Neutrophil (primary cell): ENCODE data around the gene MANEA.

ENCODE experiments used
- H3K27ac ChIP-seq: fragments of 200-600 bp; sonication (generic); 2 replicates; pipeline ENCODE4 v1.5.1; 2016; ENCODE audit warnings: mild to moderate bottlenecking, moderate library complexity
- H3K27me3 ChIP-seq: fragments of 200-600 bp; sonication (generic); 2 replicates; pipeline ENCODE4 v1.6.0; 2016; ENCODE audit warnings: mild to moderate bottlenecking
- H3K36me3 ChIP-seq: fragments of 200-600 bp; sonication (generic); 2 replicates; pipeline ENCODE4 v1.5.1; 2017
- H3K4me1 ChIP-seq, 2 experiments: fragments of 200-600 bp in 1 of 2; sonication (generic) in 1 of 2; 1 replicate in 1 of 2; 2 replicates in 1 of 2; pipeline versions ENCODE4 v1.5.1 to v1.6.1; 2013 to 2016; ENCODE audit warnings: low read depth in 1 of 2, low read length in 1 of 2, mild to moderate bottlenecking in 1 of 2, moderate library complexity in 1 of 2; ENCODE audit not compliant: control insufficient read depth in 1 of 2, insufficient read depth in 1 of 2
- H3K4me3 ChIP-seq, 2 experiments: fragments of 200-600 bp in 1 of 2; sonication (generic) in 1 of 2; 1 replicate in 1 of 2; 2 replicates in 1 of 2; pipeline ENCODE4 v1.5.1; 2013 to 2016; ENCODE audit warnings: low read depth in 1 of 2, low read length in 1 of 2, mild to moderate bottlenecking in 1 of 2, moderate library complexity in 1 of 2
- H3K9me3 ChIP-seq: fragments of 200-600 bp; sonication (generic); 2 replicates; pipeline ENCODE4 v1.5.1; 2016
- CTCF ChIP-seq: fragments of 200-600 bp; sonication (generic); IDR thresholded peaks from 2 replicates; pipeline ENCODE4 v1.5.1; 2016; ENCODE audit warnings: antibody characterized with exemption

MANEA gene

GRCh38 chr6:95577304-95578105, at the start of gene MANEA:
MANEA (plus strand) TSS chr6:95577535; CDS start chr6:95586440, 8,905 bp downstream.
- Histone ChIP-seq H3K9me3 (no peaks in the 10 kb centered on the region), H3K27ac (peak within 1 kb of the TSS; percentile 82), H3K4me3 (peak within 1 kb of the TSS; percentile 79 to 85), H3K36me3 (no peaks in the 10 kb centered on the region), H3K27me3 (no peaks in the 10 kb centered on the region), H3K4me1 (peaks cover 36 to 43% of the 10 kb centered on the region in 2 experiments)
- no peak for TF ChIP-seq CTCF

- no peaks in the 10 kb centered on the region for H3K9me3 ChIP-seq
- H3K4me3 ChIP-seq: no peak overlapping the region
- no peak overlapping the region for H3K27ac ChIP-seq
- no peaks in the 10 kb centered on the region for H3K27me3 ChIP-seq
- no peaks in the 10 kb centered on the region for H3K4me1 ChIP-seq
- no peaks in the 10 kb centered on the region for H3K36me3 ChIP-seq
- TF ChIP-seq CTCF: no peak
Measured at GRCh38 chr6:95529762-95530161, 47.6 kb upstream of the MANEA start.

- Histone ChIP-seq H3K27me3 (no peaks in the 10 kb centered on the region), H3K4me3 (no peak overlapping the region)
Measured at GRCh38 chr6:95530176-95530819, 47.0 kb upstream of the MANEA start.

GRCh38 chr6:95543798-95544197, 33.5 kb upstream of the MANEA start:
- no peak for TF ChIP-seq CTCF
- Histone ChIP-seq H3K4me3 (no peak overlapping the region), H3K36me3 (no peaks in the 10 kb centered on the region)

More at GRCh38 chr6:95530176-95530819, 47.0 kb upstream of the MANEA start:
- Histone ChIP-seq H3K27ac (no peak overlapping the region), H3K9me3 (no peaks in the 10 kb centered on the region), H3K36me3 (no peaks in the 10 kb centered on the region), H3K4me1 (no peaks in the 10 kb centered on the region)
- no peak for TF ChIP-seq CTCF

GRCh38 chr6:95544517-95545225, 32.7 kb upstream of the MANEA start:
- no peak overlapping the region for H3K4me3 ChIP-seq
- no peaks in the 10 kb centered on the region for H3K4me1 ChIP-seq
- H3K27me3 ChIP-seq: no peaks in the 10 kb centered on the region
- TF ChIP-seq CTCF: no peak
- no peaks in the 10 kb centered on the region for H3K9me3 ChIP-seq
- H3K36me3 ChIP-seq: no peaks in the 10 kb centered on the region
- no peak overlapping the region for H3K27ac ChIP-seq

More at GRCh38 chr6:95543798-95544197, 33.5 kb upstream of the MANEA start:
- Histone ChIP-seq H3K9me3 (no peaks in the 10 kb centered on the region), H3K4me1 (no peaks in the 10 kb centered on the region), H3K27ac (no peak overlapping the region), H3K27me3 (no peaks in the 10 kb centered on the region)
